Limb (tissue), 2 donors: Measurements from ENCODE around the gene PLCG2.
"Not testable (repeated sequence)": the region's sequence is repeated elsewhere in the genome, so short reads cannot be mapped to it uniquely, and the experiment has no call there.

ENCODE experiments used
- DNase-seq, 2 donors: peaks; one replicate each; pipeline ENCODE4 v3.0.0-alpha.2; 2016; ENCODE audit errors: extremely low spot score in 2 of 2

PLCG2 gene

DNA sequence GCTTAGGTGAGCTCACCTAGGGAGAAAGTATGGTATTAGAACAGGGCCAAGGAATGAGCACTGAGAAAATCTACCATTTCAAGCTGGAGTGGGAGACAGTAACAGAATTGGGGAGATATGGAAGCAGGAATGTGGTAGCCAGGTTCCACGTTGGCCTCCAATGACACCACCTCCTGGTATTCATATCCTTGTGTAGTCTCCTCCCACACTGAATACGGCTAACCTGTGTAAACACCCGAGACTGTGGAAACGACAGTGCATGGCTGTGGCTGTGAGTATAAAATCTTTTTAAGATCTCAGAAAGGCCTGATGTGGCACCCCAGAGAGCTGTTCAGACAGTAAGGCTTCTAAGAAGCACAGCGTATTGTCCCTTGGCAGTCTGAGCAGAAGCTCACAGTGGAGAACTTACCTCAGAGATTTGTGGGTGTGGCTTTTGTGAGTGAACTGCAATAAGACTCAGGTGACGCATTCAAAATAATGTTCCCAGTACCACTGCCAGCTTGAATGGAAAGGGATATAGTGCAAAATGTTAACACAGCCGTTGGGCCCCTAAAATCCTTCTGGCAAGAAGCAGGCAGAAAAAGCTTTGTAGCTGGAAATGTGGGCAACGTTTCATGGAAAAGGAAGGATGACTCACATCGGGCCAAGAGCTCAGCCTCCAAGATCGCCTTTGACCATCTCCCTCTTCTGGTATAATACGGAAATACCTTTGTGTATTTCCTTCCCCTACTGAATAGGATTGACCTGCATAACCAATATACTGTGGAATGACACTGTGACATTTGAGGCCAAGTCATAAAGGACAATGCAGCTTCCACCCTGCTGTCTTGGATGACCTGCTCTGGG is 217.8 kb downstream of the PLCG2 start:
- DNase-seq, result peak in 1 of 2 donors; percentile 58

DNA sequence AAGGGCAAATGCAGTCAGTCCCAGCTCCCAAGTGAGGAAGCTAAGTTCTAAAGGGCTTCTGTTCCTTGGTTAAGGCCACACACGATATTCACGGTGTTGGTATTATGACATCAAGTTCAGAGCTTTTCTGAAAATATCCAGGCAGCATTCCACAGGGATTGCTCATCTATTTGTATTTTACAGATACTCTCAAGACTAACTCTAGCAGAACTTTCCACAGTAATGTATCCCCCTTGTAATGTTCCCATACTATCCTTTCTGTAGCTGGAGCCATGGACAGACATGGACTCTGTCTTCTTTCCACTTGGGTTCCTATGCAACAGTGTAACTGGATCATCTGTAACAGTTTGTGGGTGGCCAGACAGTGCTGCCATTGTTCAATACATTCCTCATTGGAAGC is 218.6 kb downstream of the PLCG2 start:
- no peak for DNase-seq

DNA sequence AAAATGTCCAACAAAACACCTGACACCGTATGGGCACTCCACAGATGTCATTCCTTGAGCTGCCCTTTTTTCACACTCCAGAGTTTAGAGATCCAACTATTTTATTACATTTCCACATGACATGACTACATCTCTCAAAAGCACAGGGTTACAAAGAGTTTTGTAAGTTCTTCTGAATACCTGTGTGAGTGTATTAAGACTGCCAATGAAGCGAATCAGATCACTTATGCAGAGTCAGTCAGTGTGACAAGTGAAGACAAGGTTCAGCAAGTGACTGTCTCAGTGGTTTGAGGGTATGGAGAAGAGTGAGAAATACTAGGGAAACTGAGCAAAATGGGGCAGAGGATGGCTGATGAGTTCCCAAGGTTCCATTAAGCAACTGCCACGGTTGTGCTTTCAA is 223.7 kb downstream of the PLCG2 start:
- no peak for DNase-seq

DNA sequence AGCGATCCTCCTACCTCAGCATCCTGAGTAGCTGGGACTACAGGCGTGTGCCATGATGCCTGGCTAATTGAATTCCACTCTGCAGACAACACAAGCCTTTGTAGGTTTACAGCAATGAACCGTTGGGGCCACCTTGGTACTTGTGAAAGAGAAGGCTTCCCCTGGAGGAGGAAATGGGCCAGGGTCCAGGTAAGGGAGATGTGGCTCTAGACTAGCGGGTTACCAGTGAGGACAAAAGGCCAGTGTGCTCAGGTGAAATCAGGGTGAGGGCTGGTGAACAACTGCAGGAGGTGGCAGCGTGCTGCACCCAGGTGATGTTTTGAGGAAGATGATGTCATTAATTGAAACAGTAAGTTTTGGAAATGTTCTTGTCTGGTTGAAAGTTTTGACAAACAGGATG is 225.5 kb downstream of the PLCG2 start:
- DNase-seq, result no peak

DNA sequence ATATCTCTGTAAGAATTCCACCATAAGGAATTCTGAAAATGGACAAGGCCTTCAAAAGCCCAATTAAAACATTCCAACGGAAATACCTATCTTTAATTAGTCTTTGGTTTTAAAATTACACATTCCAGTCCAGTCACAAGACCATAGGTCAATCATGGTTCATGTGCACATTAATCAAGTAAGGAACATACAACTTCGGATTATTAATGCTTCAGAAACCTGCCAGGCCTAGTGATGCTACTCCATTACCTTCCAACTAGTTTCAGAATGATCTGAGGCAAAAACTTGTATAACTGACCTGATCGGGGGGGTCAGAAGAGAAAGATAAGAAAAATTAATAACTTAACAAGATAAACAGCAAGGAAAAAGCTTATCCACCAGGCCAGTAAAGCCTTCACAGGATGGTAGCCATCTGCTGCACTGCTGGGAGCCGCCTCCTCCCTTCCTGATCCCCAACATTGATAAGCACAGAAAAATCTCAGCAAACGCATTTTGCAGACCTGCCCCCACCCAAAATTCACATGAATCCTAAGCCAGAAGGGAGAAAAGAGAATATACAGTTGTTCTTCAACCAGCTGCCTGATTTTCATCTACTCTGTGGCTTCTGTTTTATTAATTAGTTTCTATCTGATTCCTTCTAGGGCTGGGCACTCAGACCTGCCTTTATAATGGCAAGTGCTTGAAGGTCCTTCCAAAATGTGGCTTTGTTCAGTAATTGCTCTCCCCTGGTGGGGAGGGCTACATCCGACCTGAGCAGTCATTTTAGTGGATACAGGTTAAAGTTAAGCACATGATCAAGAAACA is 226.1 kb downstream of the PLCG2 start:
- DNase-seq, result no peak

DNA sequence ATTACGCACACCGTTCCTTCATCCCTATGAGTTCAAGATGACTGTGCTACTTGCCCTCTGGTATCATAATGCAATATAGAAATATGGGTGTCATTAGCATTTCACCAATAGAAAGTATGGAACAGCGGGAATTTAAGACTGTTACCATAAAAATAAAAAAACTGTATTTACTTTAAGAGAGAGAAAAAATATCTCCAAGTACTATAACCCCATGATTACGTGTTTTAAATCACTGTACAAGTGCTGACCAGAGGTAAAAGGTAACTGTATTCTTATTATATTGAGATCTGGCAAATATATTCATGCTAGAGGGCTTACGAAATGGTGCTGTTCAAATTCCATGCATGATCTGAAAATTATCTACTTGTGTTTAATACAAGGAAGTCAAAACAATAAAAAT is 226.9 kb downstream of the PLCG2 start:
- no peak for DNase-seq

DNA sequence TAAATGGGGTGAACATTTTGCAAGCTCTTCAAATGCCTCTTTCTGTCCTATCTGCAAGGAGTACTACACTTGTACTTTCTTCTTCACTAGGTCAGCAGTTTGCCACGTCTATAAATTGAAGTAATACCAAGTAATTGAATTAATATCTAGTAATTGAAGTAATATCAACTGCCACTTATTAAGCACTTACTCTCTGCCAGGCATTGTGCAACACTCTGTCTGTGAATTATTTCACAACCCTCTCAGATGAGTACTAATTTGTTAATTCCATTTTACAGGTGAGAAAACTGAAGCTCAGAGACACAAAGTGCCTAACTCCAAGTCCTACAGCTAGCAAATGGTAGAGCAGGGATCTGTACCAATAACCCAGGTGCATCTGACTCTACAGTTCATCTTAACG is 228.1 kb downstream of the PLCG2 start:
- DNase-seq, result no peak

DNA sequence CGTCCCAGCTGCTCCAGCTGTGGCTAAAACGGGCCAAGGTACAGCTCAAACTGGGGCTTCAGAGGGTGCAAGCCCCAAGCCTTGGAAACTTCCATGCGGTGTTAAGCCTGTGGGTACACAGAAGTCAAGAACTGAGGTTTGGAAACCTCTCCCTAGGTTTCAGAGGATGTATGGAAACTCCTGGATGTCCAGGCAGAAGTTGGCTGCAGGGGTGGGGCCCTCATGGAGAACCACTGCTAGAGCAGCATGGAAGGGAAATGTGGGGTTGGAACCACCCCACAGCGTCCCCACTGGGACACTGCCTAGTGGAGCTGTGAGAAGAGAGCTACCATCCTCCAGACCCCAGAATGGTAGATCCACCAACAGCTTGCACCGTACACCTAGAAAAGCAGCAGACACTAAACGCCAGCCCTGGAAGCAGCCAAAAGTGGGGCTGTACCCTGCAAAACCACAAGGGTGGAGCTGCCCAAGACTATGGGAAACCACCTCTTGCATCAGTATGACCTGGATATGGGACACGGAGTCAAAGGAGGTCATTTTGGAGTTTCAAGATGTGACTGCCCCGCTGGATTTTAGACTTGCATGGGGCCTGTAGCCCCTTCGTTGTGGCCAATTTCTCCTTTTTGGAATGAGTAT is 230.0 kb downstream of the PLCG2 start:
- DNase-seq, result no peak

DNA sequence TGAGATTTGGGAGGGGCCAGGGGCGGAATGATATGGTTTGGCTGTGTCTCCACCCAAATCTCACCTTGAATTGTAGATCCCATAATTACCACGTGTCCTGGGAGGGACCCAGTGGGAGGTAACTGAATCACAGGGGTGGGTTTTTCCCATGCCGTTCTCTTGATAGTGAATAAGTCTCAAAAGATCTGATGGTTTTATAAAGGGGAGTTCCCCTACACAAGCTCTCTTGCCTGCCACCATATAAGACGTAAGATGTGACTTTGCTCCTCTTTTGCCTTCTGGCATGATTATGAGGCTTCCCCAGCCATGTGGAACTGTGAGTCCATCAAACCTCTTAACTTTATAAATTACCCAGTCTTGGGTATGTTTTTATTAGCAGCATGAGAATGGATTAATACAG is 230.7 kb downstream of the PLCG2 start:
- DNase-seq, result not testable (repeated sequence)

DNA sequence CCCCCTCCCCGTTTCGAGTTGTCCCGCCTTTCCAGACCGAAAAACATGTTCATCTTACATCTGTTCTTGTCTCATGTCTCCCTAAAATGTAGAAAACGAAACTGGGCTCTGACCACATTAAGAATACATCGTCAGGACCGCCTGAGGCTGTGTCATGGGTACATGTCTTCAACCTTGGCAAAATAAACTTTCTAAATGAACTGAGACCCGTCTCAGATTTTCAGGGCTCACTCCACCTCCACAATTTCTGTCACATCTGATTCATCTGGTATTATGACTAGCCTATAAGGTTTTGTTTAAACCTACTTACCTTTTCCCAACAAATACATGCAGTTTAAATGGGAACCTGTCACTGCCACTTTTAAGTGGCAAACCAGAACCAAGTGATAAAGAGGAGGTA is 231.6 kb downstream of the PLCG2 start:
- no peak for DNase-seq

DNA sequence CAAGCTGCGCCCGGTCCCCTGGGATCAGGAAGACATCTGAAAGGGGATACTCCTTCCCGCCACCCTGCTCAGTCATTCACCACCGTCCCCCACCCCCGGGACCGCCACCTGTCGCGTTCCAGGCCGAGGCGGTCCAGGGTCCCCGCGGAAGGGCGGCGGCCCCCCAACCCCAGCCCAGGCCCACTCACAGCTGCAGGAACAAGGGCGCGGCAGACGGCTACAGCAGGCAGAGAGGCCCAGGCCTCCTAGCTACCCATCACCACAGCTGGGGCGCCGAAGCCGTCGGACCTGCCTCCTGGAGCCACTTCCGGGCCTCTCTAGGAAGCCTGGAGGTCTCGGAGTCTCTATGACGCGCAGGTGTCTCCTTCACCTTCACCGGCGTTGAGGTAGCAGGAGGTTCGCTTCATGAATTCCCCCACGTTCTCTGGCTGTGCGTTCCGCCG is 232.1 kb downstream of the PLCG2 start, which contains the start of gene SDR42E1:
TSS of gene SDR42E1 (minus strand) at position 272 of the 443 bp plus-strand sequence. CDS start 10,612 bp downstream, outside the sequence.
- DNase-seq, result peak in 1 of 2 donors; percentile 59
